HCT116 (cell line): Measurements from ENCODE around the gene ICAM2. TPM values are rescaled to one million over a fixed set of nuclear protein-coding genes. Genes with fewer than 3 reads are reported as not detected.

Source experiments
- ATAC-seq: fragments of 200-7000 bp; cut with Tn5 transposase; 2 replicates; pipeline ENCODE4 v1.9.1; 2020; ENCODE audit warnings: mild to moderate bottlenecking, moderate library complexity
- BruUV-seq: library from RNA; stranded (reverse); fragments of 400-500 nt; replicated peaks from 2 replicates; lab custom pipeline; 2021; lab: Mats Ljungman, UMichigan
- CTCF ChIA-PET: fragments of 300-600 bp; sonication (Branson Sonifier 250); formaldehyde crosslinking; loops from one replicate; lab custom pipeline; 2021; ENCODE audit warnings: antibody characterized with exemption; lab: Charles Lee
- POLR2A ChIA-PET: fragments of 300-600, 350-600 bp; sonication (Branson Sonifier 250); formaldehyde crosslinking; loops from one replicate; lab custom pipeline; 2021; ENCODE audit warnings: antibody characterized with exemption; lab: Charles Lee
- RAD21 ChIA-PET, 2 experiments: fragments of 300-600 bp; sonication (Branson Sonifier 250); formaldehyde crosslinking; loops; one replicate each; lab custom pipeline; 2023; ENCODE audit warnings: low total read pairs in 2 of 2; ENCODE audit not compliant: uncharacterized antibody in 2 of 2, unreplicated experiment in 2 of 2, low non-redundant PET in 1 of 2; lab: Charles Lee
- DNase-seq: peaks from one replicate; pipeline ENCODE4 v3.0.0-alpha.2; 2010; ENCODE audit warnings: low read depth, low spot score
- H2AFZ ChIP-seq: fragments of 200-600 bp; shearing (Covaris generic), sonication (generic); 2 replicates; pipeline ENCODE4 v1.6.1; 2017; ENCODE audit warnings: low read depth, mixed run types, mixed read lengths, antibody characterized with exemption, low read length; ENCODE audit not compliant: poor library complexity, severe bottlenecking
- H3K27ac ChIP-seq: 2 replicates; pipeline ENCODE4 v1.5.1; 2012; ENCODE audit warnings: low read depth, low read length
- H3K27me3 ChIP-seq: fragments of 200-600 bp; sonication (generic); 2 replicates; pipeline ENCODE4 v1.6.1; 2016; ENCODE audit warnings: mixed run types, low read length, mixed read lengths; ENCODE audit not compliant: insufficient read depth
- H3K36me3 ChIP-seq, 2 experiments: fragments of 200-500 bp in 1 of 2; fragments of 200-600 bp in 1 of 2; sonication (Bioruptor generic) in 1 of 2; sonication (generic) in 1 of 2; 2 replicates each; pipeline versions ENCODE4 v1.5.1 to v1.6.1; 2014 to 2016; ENCODE audit warnings: low read length in 2 of 2, inconsistent platforms in 1 of 2, mixed read lengths in 1 of 2, mixed run types in 1 of 2; ENCODE audit not compliant: insufficient read depth in 2 of 2, control insufficient read depth in 1 of 2
- H3K4me1 ChIP-seq, 2 experiments: fragments of 200-600 bp in 1 of 2; sonication (generic) in 1 of 2; 2 replicates each; pipeline versions ENCODE4 v1.5.1 to v1.6.1; 2012 to 2017; ENCODE audit warnings: low read length in 2 of 2, inconsistent platforms in 1 of 2, mild to moderate bottlenecking in 1 of 2, mixed read lengths in 1 of 2, mixed run types in 1 of 2, moderate library complexity in 1 of 2; ENCODE audit not compliant: insufficient read depth in 2 of 2, control insufficient read depth in 1 of 2
- H3K4me2 ChIP-seq: fragments of 200-600 bp; sonication (generic); 2 replicates; pipeline ENCODE4 v1.6.1; 2017; ENCODE audit warnings: mixed run types, low read length, mixed read lengths
- H3K4me3 ChIP-seq, 2 experiments: fragments of 200-600 bp in 1 of 2; sonication (generic) in 1 of 2; replicated peaks in 1 of 2; 2 replicates each; pipeline ENCODE4 v1.5.1; 2011 to 2016; ENCODE audit warnings: low read length in 2 of 2, control low read depth in 1 of 2, low read depth in 1 of 2, mild to moderate bottlenecking in 1 of 2, mixed read lengths in 1 of 2, mixed run types in 1 of 2
- H3K79me2 ChIP-seq: fragments of 200-600 bp; sonication (generic); 2 replicates; pipeline ENCODE4 v1.6.1; 2017; ENCODE audit warnings: mild to moderate bottlenecking, mixed run types, low read length, moderate library complexity, mixed read lengths; ENCODE audit not compliant: insufficient read depth
- H3K9ac ChIP-seq: fragments of 200-600 bp; sonication (generic); 2 replicates; pipeline ENCODE4 v1.6.1; 2016; ENCODE audit warnings: low read length, mixed read lengths
- H3K9me2 ChIP-seq: fragments of 200-600 bp; sonication (generic), shearing (Covaris generic); 2 replicates; pipeline ENCODE4 v1.6.1; 2017; ENCODE audit warnings: mixed run types, mild to moderate bottlenecking, moderate library complexity; ENCODE audit not compliant: insufficient read depth
- H3K9me3 ChIP-seq, 2 experiments: fragments of 200-500 bp in 1 of 2; fragments of 200-600 bp in 1 of 2; sonication (Bioruptor generic) in 1 of 2; sonication (generic) in 1 of 2; 2 replicates each; pipeline ENCODE4 v1.6.1; 2014 to 2017; ENCODE audit warnings: low read length in 2 of 2, mixed read lengths in 2 of 2, inconsistent platforms in 1 of 2, low read depth in 1 of 2, mild to moderate bottlenecking in 1 of 2, mixed run types in 1 of 2, moderate library complexity in 1 of 2; ENCODE audit not compliant: control insufficient read depth in 1 of 2, insufficient read depth in 1 of 2
- H4K20me1 ChIP-seq: fragments of 200-600 bp; sonication (generic), shearing (Covaris generic); 2 replicates; pipeline ENCODE4 v1.6.1; 2017; ENCODE audit warnings: mixed run types, mild to moderate bottlenecking, moderate library complexity; ENCODE audit not compliant: insufficient read depth
- ATF3 ChIP-seq: IDR thresholded peaks from 2 replicates; pipeline ENCODE4 v1.6.1; 2012
- CBX3 ChIP-seq: IDR thresholded peaks from 2 replicates; pipeline ENCODE4 v1.6.1; 2012; ENCODE audit warnings: low read depth
- CEBPB ChIP-seq: IDR thresholded peaks from 2 replicates; pipeline ENCODE4 v1.6.1; 2012; ENCODE audit warnings: low read depth
- EGR1 ChIP-seq: IDR thresholded peaks from 2 replicates; pipeline ENCODE4 v1.6.1; 2012; ENCODE audit warnings: low read depth
- ELF1 ChIP-seq: IDR thresholded peaks from 2 replicates; pipeline ENCODE4 v1.6.1; 2012; ENCODE audit warnings: low read depth, borderline replicate concordance
- EZH2 ChIP-seq: fragments of 200-600 bp; sonication (generic); IDR thresholded peaks from 2 replicates; pipeline ENCODE4 v1.6.1; 2017; ENCODE audit warnings: antibody characterized with exemption, mixed run types
- EZH2phosphoT487 ChIP-seq: fragments of 200-600 bp; IDR thresholded peaks from 2 replicates; pipeline ENCODE4 v1.6.1; 2018; ENCODE audit warnings: antibody characterized with exemption, borderline replicate concordance
- FOSL1 ChIP-seq: IDR thresholded peaks from 2 replicates; pipeline ENCODE4 v1.6.1; 2012; ENCODE audit warnings: low read depth
- JUND ChIP-seq: IDR thresholded peaks from 2 replicates; pipeline ENCODE4 v1.6.1; 2012
- POLR2A ChIP-seq: IDR thresholded peaks from 2 replicates; pipeline ENCODE4 v1.7.0; 2011; ENCODE audit warnings: borderline replicate concordance; ENCODE audit not compliant: insufficient read depth, insufficient read length; ENCODE audit errors: extremely low read depth
- POLR2AphosphoS5 ChIP-seq: IDR thresholded peaks from 2 replicates; pipeline ENCODE4 v1.6.1; 2011; ENCODE audit warnings: mild to moderate bottlenecking, low read depth, low read length, moderate library complexity
- RAD21 ChIP-seq: IDR thresholded peaks from 2 replicates; pipeline ENCODE4 v1.6.1; 2012; ENCODE audit warnings: low read depth, mild to moderate bottlenecking
- SIN3A ChIP-seq: IDR thresholded peaks from 2 replicates; pipeline ENCODE4 v1.6.1; 2012; ENCODE audit warnings: low read depth
- SRF ChIP-seq: IDR thresholded peaks from 2 replicates; pipeline ENCODE4 v1.6.1; 2012; ENCODE audit warnings: low read depth
- TCF7L2 ChIP-seq: IDR thresholded peaks from 2 replicates; pipeline ENCODE4 v1.7.0; 2011; ENCODE audit warnings: borderline replicate concordance, inconsistent platforms; ENCODE audit not compliant: insufficient read depth, insufficient read length; ENCODE audit errors: extremely low read depth
- ZBTB33 ChIP-seq: IDR thresholded peaks from 2 replicates; pipeline ENCODE4 v1.6.1; 2011; ENCODE audit warnings: mild to moderate bottlenecking, low read length, moderate library complexity; ENCODE audit not compliant: insufficient replicate concordance; ENCODE audit errors: extremely low read depth
- ZFX ChIP-seq: fragments of 450-650 bp; IDR thresholded peaks from 2 replicates; pipeline ENCODE4 v1.6.1; 2017
- ZNF274 ChIP-seq: fragments of 200-500 bp; sonication (Bioruptor generic); IDR thresholded peaks from 2 replicates; pipeline ENCODE4 v1.6.1; 2014; ENCODE audit warnings: mild to moderate bottlenecking, low read depth, low read length, inconsistent platforms
- intact Hi-C: fragments of 100-400 bp; cut with micrococcal nuclease; formaldehyde crosslinking; loops from 2 replicates; pipeline ENCODE4 v1.10.0; 2022
- total RNA-seq: library from RNA; stranded (reverse); gene quantifications from one replicate; pipeline ENCODE4 v1.2.1, GENCODE V29; 2021; ENCODE audit not compliant: unreplicated experiment
- TF ChIP-seq, protein P1 (sequence below): IDR thresholded peaks from 2 replicates; pipeline ENCODE4 v1.6.1; 2012

Gene ICAM2
- total RNA-seq, 1 experiment from 2014 or later, result 0.61 TPM

GRCh38 chr17:63988127-63988478 lies 32.3 kb downstream of the ICAM2 start:
- RAD21 ChIA-PET, result no interaction called here
- POLR2A ChIA-PET, result no interaction called here
- Histone ChIP-seq H3K4me1 (peaks cover 7 to 23% of the 10 kb centered on the region in 2 experiments), H3K79me2 (no peaks in the 10 kb centered on the region), H3K4me2 (no peak overlapping the region), H3K27ac (no peak overlapping the region), H3K9ac (no peak overlapping the region), H3K9me2 (no peaks in the 10 kb centered on the region), H3K36me3 (no peaks in the 10 kb centered on the region), H3K27me3 (peaks cover 15% of the 10 kb centered on the region; the same call in 1 of the 2 replicates), H4K20me1 (no peaks in the 10 kb centered on the region), H2AFZ (no peak overlapping the region), H3K9me3 (no peaks in the 10 kb centered on the region), H3K4me3 (no peak overlapping the region)
- BruUV-seq, result no TSS peak
- intact Hi-C loops, result no loop called here
- TF ChIP-seq FOSL1 (no peak), CBX3 (no peak), RAD21 (no peak), POLR2A (no peak), ZNF274 (no peak), POLR2AphosphoS5 (no peak), EGR1 (no peak), ZFX (no peak), SIN3A (no peak), ATF3 (no peak), EZH2phosphoT487 (no peak), CEBPB (no peak), SRF (no peak), JUND (no peak), EZH2 (no peak), ZBTB33 (no peak), TCF7L2 (no peak), ELF1 (no peak)
- TF ChIP-seq, protein P1, sequence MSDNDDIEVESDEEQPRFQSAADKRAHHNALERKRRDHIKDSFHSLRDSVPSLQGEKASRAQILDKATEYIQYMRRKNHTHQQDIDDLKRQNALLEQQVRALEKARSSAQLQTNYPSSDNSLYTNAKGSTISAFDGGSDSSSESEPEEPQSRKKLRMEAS, result no peak
- ATAC-seq, result no peak
- CTCF ChIA-PET, result interaction anchor here (1.1 to 7.3 kb wide), 4 partner anchors 12 to 146 kb away, joined by 4 to 77 read pairs (median 5); partner anchors contain the start of gene GH1
- no peak for DNase-seq
